ENCODE data around the gene TRIM61.

Gene TRIM61

DNA sequence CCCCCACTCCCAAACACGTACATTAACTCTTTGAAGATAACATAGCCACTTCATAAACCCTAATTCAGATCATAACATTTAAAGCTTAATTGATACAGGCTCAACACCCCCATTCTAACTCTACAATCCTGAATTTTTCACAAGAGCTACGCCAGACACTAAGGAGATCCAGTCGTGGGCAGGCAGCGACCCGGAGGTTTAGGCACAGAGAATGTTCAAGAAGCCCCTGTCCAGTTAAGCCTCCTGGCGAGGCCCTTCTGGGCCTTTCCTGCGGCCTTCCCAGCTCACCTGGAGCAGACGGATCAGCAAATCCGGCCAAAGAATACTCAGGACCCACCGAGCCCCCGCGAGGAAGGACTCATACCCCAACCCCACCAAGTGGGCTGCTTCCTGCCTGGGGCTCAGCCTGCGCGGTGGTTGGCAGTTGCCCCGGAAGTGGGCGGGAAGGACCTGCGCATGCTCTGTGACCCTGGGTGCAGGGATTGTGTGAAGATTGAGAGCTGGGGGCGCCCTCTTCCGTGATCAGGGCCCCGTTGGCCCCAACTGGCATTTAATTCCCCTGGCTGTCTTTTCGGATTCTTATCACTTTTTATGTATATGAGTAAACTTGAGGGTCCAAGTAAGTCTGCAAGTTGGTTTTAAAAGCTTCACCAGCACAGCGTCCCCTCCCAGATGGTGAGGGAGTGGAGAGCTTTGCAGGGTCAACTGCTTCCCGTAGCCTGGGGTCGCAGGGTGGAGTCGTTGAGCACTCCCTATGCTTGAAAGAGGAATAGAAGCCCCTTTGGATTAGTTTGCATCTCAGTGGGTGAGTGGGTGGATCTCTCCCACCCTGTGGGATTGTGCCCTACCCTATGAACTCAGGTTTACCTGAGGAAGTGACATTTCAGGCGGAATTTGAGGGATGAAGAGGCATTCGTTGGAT is at the start of gene TRIM61:
Gene TRIM61 (minus strand): TSS at position 415 of the 922 bp plus-strand sequence. CDS start 7,655 bp downstream, outside the sequence.
- TF ChIP-seq, protein P1, sequence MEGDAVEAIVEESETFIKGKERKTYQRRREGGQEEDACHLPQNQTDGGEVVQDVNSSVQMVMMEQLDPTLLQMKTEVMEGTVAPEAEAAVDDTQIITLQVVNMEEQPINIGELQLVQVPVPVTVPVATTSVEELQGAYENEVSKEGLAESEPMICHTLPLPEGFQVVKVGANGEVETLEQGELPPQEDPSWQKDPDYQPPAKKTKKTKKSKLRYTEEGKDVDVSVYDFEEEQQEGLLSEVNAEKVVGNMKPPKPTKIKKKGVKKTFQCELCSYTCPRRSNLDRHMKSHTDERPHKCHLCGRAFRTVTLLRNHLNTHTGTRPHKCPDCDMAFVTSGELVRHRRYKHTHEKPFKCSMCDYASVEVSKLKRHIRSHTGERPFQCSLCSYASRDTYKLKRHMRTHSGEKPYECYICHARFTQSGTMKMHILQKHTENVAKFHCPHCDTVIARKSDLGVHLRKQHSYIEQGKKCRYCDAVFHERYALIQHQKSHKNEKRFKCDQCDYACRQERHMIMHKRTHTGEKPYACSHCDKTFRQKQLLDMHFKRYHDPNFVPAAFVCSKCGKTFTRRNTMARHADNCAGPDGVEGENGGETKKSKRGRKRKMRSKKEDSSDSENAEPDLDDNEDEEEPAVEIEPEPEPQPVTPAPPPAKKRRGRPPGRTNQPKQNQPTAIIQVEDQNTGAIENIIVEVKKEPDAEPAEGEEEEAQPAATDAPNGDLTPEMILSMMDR (IDR thresholded peaks at IDR 0.05) = no peak

- TF ChIP-seq, protein P1 (IDR thresholded peaks at IDR 0.05) = no peak
Measured at GRCh38 chr4:165016971-165017370, 39.5 kb upstream of the TRIM61 start.

DNA sequence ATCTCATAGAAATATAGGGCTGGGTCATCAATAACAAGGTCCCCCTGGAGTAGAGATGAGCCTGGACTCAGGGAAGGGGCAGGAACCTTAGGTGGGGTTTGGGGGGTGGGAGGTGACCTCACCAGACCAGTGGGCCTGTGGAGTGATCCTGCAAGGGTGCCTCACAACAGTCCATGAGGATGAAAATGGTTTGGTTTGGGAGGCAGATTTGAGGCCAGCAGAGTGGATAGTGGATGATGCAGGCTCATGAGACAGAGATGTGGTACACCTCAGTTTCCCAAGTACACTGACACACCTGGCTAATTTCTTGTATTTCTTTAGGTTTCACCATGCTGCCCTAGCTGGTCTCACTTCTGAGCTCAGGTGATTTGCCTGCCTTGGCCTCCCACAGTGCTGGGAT is 36.2 kb upstream of the TRIM61 start:
- TF ChIP-seq, protein P1 (IDR thresholded peaks at IDR 0.05) = no peak

DNA sequence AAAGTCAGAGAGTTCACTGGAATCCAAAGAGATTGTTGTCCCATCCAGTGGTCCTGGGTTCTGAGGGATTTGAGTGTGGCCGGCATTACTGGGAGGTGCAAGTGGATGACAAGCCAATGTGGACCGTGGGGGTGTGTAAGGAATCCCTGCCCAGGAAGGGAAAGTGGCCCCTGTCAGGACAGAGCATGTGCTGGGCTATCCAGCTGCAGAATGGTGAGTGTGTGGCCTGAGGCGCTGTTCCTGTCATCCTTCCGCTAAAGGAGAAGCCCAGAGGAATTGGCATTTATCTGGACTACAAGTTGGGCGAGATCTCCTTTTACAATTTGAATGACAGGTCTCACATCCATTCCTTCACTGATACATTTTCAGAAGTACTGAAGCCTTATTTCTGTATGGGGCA is 33.9 kb upstream of the TRIM61 start:
- TF ChIP-seq, protein P1 (IDR thresholded peaks at IDR 0.05) = no peak

DNA sequence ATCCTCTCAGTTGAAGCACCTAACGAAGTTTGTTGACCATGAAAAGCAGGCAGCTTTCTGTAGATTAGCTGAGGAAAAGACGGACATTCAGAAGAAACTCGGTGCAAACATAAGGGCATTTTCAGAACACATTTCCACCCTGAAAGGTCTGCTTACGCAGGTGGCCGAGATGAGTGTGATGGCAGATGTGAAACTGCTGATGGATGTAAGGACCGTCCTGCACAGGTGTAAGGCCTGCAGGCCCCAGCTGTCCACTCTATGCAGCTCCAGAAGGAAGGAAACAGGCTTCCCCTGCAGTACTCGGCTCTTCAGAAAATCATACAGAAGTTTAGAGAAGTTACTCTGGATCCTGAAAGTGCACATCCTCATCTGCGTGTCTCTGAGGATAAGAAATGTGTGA is 33.5 kb upstream of the TRIM61 start:
- TF ChIP-seq, protein P1 (IDR thresholded peaks at IDR 0.05) = no peak

GRCh38 chr4:165010487-165010886 is 33.0 kb upstream of the TRIM61 start:
- TF ChIP-seq, protein P1 (IDR thresholded peaks at IDR 0.05) = no peak

DNA sequence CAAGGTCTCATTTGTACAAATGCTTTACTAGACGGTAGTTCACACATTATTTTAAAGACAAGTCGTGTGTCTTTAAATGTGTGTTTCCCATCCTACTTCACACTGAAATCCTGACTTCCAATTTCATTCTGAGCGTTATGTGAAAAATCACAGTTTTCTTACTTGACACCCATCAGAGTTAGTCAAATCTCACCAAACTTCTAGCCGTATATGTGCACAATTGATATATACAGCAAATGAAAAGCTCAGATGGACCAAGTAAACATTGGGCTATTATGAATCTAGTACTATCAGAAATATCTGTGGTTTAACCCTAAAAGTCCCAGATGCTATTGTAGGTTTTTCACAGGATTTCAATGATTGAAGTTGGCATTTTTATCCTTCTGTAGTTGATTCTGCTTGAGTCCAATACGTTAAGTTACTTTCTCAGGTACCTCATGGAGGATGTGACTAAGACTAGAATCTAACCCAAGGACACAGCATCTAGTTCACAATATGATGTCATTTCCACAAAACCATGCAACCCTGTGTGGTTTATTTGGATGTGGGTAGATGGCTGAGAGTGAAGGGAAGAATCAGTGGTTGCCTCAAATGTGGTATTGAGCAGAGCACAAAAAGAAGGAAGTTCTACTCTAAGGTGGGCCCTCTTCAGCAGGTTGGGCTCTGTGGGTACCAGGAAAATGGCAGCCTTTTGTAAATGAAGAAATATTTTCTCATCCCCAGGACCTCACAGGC is 32.2 kb upstream of the TRIM61 start:
- TF ChIP-seq, protein P1 (IDR thresholded peaks at IDR 0.05) = no peak
